ENCODE results near the gene AGRN.
"Not testable (repeated sequence)": the region's sequence is repeated elsewhere in the genome, so short reads cannot be mapped to it uniquely, and the experiment has no call there.

The AGRN gene

GRCh38 chr1:1054099-1054700, 34.3 kb downstream of the AGRN start:
- DNase-seq, result no peak

DNA sequence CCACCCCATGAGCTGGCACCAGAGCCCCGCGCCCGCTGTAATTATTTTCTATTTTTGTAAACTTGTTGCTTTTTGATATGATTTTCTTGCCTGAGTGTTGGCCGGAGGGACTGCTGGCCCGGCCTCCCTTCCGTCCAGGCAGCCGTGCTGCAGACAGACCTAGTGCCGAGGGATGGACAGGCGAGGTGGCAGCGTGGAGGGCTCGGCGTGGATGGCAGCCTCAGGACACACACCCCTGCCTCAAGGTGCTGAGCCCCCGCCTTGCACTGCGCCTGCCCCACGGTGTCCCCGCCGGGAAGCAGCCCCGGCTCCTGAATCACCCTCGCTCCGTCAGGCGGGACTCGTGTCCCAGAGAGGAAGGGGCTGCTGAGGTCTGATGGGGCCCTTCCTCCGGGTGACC, 35.1 kb downstream of the AGRN start:
- no peak for DNase-seq

- DNase-seq, result no peak
Observed at GRCh38 chr1:1055841-1056736, 36.2 kb downstream of the AGRN start.

DNA sequence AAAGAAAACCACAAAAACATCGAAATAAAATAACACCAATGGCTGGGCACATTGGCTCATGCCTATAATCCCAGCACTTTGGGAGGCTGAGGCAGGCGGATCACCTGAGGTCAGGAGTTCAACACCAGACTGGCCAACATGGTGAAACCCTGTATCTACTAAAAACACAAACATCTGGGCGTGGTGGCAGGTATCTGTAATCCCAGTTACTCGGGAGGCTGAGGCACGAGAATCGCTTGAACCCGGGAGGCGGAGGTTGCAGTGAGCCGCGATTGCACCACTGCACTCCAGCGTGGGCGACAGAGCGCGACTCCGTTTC, 37.8 kb downstream of the AGRN start:
- not testable (repeated sequence) for DNase-seq

DNA sequence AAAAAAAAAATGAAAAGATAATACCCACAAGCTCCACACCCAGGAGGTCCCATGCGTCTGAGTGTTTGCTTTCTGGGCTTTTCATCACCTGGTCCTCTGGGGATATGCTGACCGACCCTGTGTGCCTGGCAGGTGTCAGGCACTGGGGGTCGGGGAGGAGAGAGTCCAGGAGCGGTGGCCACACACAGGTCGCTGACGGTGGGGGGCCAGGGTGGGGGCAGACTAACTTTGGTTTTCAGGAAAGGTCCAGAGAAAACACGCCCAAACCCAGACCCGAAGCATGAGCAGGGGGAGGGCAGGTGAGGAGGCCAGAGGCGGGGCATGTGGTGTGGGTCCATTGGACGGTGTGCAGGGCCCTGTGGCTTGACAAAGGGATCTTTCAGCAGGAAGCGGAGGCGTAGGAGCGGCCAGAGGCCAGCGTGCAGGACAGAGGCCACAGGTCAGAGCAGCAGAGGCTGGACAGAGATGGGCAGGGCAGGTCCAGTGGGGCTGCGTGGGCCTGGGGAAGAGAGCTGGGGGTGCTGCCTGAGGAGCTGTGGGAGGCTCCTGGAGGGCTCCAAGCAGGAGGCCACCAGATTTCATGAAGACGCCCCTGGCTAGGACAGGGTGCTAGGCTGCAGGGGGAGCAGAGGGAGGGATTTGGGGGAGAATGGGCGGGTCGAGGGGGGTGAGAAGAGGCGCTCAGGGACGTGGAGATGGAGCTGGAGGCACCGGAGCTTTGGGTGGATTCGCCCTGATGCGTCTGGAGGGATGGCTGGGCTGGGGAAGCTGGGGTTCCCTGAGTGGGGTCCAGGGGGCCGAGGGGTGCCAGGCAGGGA, 38.4 kb downstream of the AGRN start:
- no peak for DNase-seq

GRCh38 chr1:1058921-1059493, 39.1 kb downstream of the AGRN start:
- peak in 2 of 4 experiments; percentile 25 to 46 for DNase-seq

DNA sequence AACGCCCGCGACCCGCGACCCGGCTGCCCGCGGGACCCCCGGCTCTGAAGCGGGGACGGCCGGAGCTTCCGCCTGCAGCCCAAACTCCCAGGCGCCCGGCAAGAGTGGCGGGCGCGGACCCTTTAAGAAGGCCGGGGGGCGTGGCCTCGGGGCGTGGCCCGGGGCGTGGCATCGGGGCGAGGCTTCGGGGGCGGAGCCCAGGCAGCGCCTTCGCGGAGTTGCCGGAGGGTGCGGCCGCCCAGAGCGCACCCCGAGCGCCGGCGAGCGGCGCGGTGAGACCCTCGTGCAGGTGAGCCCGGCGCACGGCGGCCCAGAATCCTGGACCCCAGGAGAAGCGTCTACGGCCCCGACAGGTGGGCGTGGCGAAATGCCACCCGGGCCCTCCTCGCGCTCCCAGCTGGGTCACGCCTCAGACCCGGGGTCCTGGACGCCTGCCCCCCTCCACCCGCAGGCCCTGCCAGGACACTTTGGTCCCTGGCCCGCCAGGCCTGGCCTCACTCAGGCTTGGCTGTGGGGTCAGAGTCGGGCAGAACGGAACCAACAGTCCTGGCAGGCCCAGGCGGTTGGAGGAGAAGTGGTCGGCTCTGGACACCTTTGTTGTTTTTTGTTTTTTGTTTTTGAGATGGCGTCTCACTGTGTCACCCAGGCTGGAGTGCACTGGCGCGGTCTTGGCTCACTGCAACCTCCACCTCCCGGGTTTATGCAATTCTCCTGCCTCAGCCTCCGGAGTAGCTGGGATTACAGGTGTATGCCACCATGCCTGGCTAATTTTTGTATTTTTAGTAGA, 39.8 kb downstream of the AGRN start:
- DNase-seq, result peak; percentile 90 to 97 (median 96)

DNA sequence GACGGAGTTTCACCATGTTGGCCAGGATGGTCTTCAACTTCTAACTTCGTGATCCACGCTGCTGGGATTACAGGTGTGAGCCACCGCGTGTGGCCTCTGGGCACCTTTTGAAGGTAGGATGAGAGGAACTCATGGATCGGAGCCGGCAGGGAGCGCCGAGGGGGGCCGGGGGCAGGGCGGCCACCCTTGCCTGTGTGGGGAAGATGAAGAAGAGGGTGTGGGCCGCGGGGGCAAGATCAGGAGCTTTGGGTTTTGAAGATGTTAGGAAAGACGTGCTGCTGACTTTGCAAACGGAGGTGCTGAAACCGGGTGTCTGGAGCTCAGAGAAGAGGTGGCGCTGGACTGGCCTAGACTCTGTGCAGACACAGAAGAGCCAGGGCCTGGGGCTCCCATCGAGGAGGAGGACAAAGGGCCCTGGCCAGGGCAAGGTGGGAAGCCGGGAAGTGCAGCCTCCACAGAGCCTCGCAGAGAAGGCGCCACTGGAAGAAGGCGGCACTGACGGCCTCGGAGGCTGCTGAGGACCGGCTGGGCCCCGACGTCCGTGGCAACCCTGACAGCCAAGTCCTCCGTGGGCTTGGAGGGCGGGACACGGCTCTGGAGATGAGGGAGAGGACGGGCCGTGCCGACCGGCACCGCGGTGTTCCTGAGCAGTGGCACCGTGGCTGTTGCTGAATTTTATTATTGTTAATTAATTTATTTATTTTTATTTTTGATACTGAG, 40.5 kb downstream of the AGRN start:
- DNase-seq, result no peak

GRCh38 chr1:1061682-1062345, 41.9 kb downstream of the AGRN start:
- peak in 2 of 4 experiments; percentile 29 to 34 for DNase-seq

GRCh38 chr1:1062348-1063163, 42.6 kb downstream of the AGRN start:
- DNase-seq, result peak in 2 of 4 experiments; percentile 19 to 30

GRCh38 chr1:1063261-1063944, 43.5 kb downstream of the AGRN start:
- no peak for DNase-seq

DNA sequence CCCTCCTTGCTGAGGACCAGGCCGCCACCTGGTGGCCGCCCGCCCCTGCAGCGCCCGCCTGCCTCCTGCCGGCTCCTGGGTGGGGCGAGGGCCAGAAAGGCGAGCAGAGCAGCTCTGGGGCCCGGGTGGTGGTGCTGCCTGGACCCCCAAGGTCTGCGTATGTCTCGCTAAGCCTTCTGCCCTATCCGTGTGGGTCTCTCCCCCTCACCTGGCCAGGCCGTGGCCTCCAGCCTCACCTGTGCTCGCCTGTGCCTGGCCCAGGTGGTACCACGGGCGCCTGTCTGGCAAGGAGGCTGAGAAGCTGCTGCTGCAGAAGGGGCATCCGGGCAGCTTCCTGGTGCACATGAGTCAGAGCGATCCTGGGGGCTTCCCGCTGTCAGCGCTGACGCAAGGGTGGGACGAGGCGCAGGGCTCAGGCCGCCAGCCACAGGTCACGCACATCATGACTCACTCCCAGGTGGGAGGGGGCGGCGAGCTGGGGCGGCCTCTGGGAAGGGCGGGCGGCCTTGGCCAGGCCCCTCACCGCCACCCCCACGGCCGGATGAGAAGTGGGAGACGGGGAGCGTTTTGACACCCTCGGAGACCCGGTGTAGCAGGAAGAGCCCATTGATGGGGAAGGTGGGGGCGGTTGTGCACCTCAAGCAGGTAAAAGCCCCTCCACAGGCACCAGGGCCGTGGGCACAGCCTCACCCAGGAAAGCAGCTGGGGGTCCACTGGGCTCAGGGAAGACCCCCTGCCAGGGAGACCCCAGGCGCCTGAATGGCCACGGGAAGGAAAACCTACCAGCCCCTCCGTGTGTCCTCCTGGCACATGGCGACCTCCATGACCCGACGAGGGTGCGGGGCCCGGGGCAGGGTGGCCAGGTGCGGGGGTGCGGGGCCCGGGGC, 44.3 kb downstream of the AGRN start:
- DNase-seq, result peak; percentile 73 to 84 (median 78)

DNA sequence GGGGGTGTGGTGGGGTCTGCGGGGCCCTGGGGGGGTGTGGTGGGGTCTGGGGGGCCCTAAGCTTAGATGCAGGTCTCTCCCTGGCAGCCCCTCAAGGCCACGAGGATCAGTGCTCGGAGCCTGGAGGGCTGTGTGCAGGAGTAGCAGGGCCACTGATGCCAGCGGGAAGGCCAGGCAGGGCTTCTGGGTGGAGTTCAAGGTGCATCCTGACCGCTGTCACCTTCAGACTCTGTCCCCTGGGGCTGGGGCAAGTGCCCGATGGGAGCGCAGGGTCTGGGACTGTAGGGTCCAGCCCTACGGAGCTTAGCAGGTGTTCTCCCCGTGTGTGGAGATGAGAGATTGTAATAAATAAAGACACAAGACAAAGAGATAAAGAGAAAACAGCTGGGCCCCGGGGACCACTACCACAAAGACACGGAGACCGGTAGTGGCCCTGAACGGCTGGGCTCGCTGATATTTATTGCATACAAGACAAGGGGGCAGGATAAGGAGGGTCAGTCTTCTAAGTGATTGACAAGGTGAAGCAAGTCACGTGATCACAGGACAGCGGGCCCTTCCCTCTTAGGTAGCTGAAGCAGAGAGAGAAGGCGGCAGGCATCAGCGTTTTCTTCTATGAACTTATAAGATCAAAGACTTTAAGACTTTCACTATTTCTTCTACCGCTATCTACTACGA, 45.5 kb downstream of the AGRN start:
- no peak for DNase-seq

DNA sequence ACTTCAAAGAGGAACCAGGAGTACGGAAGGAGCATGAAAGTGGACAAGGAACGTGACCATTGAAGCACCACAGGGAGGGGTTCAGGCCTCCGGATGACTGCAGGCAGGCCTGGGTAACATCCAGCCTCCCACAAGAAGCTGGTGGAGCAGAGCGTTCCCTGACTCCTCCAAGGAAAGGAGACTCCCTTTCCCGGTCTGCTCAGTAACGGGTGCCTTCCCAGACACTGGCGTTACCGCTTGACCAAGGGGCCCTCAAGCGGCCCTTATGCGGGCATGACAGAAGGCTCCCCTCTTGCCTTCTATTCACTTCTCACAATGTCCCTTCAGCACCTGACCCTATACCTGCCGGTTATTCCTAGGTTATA, 46.0 kb downstream of the AGRN start:
- peak in 3 of 4 experiments; percentile 25 to 28 (median 28) for DNase-seq

- DNase-seq, result no peak
Observed at GRCh38 chr1:1066403-1067283, 46.7 kb downstream of the AGRN start.

- no peak for DNase-seq
Observed at GRCh38 chr1:1067284-1067859, 47.5 kb downstream of the AGRN start.

Measured in suppressor macrophage (primary cell).